Stimulated activated CD8-positive, alpha-beta memory T cell treated with anti-CD3 and anti-CD28 coated beads, Interleukin-4, amount 100 ng/mL, for 48 hours (primary cell): Measurements from ENCODE around the gene DNASE2B.

Experiments
- DNase-seq: peaks from one replicate; pipeline ENCODE4 v3.0.0-alpha.2; 2020

Gene DNASE2B

DNA sequence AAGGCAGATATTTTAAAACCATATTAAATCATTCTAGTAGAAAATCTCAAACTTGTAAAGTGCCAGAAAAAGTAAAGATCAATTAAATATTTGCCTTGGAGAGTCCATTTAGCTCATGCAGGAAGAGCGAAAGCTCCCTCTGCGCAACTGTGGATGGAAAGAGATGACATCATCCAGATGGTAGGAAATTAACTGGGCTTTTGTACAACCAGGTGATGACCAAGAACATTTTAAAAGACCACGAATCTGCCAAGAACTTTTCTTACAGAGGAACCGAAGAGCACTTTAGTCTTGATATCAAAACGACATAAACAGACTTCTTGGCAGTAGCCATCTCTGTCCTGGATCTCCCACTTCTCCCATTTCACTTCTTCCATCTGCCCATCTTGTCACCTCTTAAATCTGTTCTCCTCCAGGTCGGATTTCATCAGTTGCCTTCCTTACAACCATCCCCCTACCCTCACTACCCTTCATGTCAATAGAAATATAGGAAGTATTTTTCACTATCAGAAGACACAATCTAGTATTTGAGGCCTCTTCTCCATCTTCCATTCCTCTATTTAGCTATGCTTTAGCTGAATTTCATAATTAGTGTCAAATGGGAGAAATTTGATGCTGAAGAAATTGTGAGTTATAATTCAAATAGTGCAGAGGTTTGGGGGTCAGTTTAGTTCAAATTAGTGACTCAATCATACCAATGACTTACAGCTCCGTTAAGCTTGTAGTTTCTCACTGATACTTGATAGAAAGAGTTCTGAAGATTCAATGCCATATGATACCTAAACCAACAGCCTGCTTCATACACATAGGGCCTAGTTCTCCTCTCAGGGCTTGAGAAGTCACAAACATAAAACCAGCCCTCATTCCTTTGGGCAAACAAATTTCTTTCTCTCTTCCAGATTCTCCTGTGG is 22.0 kb upstream of the DNASE2B start:
- no peak for DNase-seq

DNA sequence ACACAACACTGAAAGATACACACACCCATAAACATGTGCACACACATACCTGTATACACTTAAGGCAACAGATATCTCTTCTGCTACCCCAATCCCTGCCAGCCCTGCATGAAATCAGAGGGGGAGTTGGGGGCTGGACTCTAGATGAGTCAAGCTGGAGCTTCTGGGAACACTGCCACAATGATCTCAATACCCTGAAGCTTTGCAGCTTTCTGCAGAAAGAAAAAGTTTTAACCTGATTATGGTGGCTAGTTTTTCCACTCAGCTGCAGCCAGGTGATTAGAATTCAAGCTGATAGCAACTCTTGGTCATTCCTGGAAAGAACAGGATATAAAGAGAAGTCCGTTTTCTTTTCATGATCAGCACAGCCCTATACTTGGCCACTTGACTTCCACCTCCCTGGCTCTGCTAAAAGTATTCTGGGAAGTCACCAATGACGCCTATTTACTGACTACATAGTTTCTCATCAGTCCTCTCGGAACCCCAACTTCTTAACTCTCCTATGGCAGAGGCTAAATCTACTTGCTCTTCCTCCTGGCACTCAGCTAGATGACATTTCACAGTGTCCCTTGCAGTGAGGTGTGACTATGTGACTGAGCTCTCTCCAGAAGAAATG is 20.7 kb upstream of the DNASE2B start:
- no peak for DNase-seq

DNA sequence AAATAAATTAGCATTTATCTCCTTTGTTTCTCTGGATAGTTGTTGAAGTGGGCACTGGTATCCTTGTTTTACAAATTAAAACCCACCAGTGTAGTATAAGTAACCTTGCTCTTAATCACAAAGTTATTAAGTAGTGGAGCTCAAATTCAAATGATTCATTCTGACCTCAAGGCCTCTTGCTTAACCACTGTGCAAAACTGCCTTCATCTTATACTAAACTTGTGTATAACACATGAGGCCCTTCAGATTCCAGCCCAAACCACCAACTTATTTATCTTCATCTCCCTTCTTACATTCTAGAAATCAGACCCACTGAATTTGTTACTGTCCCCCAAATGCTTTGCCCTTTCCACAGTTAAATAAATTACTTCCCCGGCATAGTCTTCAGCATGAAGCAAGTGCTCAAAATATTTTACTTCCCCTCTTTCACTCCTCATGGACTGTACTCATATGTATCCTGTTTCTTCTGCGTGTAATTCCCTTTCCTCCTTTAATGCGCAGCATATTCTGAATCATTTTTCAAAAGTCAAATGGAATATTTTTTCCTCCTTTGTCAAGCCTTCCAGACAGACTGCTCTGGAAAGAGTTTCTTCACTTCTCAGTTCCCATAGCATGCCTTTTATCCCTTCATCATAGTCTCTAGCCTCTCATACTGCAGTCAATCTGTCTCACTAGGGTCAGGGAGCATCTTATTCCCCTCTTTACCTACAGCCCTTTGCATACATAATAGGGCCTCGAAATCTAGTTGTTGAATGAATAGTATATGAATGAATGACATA is 19.0 kb upstream of the DNASE2B start:
- DNase-seq, result no peak

GRCh38 chr1:84379917-84380180 is 18.4 kb upstream of the DNASE2B start:
- no peak for DNase-seq

GRCh38 chr1:84382127-84382526 is 16.2 kb upstream of the DNASE2B start:
- no peak for DNase-seq

DNA sequence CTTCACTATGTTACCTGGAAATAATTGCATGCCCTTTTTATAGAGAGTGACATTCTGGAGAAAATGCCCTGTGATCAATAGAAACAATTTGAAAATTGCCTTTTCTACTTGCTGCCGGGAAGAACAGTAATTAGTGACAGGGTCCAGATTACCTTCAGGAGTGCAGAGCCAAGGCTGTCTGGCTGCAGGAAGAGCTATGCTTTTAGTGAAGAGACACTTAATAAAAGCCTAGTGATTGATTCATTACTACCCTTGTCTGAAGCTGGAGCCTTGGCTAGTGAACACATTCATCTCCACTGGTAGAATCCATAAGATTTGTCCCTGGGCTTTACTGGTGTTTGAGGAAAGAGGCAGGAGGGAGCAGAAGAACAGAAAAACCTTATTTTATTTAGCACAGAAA is 12.9 kb upstream of the DNASE2B start:
- no peak for DNase-seq

- DNase-seq, result no peak
Observed at GRCh38 chr1:84386716-84387479, 11.4 kb upstream of the DNASE2B start.

GRCh38 chr1:84387480-84388163 is 10.7 kb upstream of the DNASE2B start:
- no peak for DNase-seq

GRCh38 chr1:84390226-84390625 is 8.1 kb upstream of the DNASE2B start:
- DNase-seq, result no peak

DNA sequence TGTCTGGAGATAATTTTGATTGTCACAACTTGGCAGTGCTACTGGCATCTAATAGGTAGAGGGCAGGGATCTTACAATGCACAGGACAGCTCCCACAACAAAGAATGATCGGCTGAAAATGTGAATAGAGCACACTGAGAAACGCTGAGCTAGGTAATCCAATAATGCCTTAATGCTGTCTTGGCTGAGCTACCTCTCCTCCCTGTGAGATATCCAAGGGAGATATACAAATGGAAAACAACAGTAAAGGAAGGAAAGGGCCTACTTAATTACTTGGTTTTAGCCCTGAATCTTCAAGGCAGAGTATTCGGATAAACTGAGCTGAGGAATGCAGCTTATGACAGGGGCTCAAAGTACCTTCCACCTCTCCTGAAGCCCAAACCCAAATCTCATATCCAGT is 2.9 kb downstream of the DNASE2B start:
- no peak for DNase-seq

- DNase-seq, result no peak
Observed at GRCh38 chr1:84402060-84402459, 3.8 kb downstream of the DNASE2B start.

DNA sequence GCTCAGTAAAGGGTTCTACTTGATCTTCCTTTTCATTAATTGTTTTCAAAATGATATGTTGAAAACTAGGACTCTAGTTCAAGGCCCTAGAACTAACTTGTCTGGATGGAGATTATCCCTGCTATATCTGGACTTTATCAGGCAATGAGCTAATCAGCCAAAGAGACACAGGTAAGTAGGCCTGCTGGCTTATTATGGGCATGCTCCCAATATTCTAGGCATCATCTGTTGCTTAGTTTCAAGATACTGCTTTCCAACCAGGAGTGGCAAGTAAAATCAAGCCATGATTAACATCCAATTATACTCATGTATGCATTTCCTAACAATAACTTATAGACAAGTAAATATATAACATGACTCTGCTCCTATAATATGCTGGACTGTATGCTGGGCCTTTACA is 4.2 kb downstream of the DNASE2B start:
- no peak for DNase-seq

DNA sequence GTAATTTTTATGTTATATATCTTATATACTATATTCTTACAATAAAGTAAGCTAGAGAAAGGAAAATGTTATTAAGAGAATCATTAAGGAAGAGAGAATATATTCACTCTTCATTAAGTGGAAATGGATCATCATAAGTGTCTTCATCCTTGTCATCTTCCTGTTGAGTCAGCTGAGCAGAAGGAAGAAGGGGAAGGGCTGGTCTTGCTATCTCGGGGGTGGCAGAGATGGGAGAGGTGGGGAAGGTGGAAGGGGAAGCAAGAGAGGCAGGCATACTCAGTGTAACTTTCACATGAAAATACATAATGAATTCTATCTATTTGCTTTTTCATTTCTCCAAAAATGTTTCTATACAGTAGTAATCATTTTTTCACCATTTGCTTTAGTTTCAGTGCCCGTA is 5.1 kb downstream of the DNASE2B start:
- no peak for DNase-seq

- DNase-seq, result no peak
Observed at GRCh38 chr1:84406346-84406861, 8.1 kb downstream of the DNASE2B start.

GRCh38 chr1:84407524-84407923 is 9.2 kb downstream of the DNASE2B start:
- DNase-seq, result no peak

- DNase-seq, result no peak
Observed at GRCh38 chr1:84407958-84408422, 9.7 kb downstream of the DNASE2B start.

DNA sequence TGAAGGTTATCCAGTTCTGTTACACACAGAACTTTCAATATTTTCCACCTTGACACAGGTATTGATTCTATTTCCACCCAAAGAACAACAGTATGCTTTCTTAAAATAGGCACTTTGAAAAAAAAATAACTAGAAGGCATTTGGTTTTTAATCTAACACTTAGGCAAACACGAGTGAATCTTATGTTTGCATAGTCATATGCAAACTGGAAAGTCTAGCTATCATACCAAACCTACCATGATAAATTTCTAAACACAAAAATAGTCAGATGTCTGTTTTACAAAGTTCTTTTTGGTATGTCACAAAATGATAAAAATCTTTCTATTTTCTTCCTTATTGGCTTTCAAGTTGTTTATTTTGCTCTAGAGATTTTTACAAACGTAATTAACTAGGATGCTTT is 11.6 kb downstream of the DNASE2B start:
- DNase-seq, result no peak

GRCh38 chr1:84410328-84411095 is 12.2 kb downstream of the DNASE2B start:
- DNase-seq, result no peak

DNA sequence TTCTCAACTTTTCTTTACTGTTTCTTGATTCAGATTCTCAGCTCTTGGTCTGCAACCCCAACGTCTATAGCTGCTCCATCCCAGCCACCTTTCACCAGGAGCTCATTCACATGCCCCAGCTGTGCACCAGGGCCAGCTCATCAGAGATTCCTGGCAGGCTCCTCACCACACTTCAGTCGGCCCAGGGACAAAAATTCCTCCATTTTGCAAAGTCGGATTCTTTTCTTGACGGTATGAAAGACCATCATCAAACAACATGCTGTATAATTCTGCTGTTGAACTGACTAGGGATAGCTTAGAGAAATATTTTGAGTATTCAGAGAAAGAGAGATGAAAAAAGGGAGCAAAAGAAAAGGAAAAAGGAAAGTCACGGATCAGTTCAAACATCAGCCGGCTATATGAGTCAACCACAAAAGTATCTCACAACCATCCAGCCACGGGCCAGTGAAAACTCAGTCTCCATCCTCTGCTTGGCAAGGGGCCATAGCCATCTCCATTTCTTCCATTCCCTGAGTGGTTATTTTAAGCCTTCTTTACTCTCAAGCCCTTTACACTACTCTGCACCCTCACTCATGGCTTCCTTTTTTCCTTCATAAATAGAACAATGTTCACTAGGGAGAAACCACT is 14.1 kb downstream of the DNASE2B start:
- DNase-seq, result no peak

DNA sequence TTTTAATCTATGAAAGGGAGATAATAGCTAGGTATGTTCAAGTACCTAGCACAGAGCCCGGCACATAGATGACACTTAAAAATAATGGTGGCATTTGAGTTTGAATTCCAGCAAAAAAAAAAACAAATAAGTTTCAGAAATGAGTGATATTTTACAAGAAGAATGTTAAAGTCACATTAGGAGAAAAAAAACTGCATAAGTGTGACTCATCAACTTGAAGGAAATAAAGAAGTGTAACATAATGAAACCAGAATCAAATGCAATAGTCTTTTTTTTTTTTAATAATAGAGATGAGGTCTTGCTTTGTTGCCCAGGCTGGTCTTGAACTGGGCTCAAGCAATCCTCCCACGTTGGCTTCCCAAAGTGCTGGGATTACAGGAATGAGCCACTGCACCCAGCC is 17.1 kb downstream of the DNASE2B start:
- DNase-seq, result no peak

GRCh38 chr1:84422909-84423308 is 24.6 kb downstream of the DNASE2B start:
- no peak for DNase-seq
